ENCODE measurements around the gene LMAN2. TPM values are rescaled to one million over a fixed set of nuclear protein-coding genes. Genes with fewer than 3 reads are reported as not detected.

The LMAN2 gene
- total RNA-seq, 1 donor from 2014 or later, result 60.0 TPM

DNA sequence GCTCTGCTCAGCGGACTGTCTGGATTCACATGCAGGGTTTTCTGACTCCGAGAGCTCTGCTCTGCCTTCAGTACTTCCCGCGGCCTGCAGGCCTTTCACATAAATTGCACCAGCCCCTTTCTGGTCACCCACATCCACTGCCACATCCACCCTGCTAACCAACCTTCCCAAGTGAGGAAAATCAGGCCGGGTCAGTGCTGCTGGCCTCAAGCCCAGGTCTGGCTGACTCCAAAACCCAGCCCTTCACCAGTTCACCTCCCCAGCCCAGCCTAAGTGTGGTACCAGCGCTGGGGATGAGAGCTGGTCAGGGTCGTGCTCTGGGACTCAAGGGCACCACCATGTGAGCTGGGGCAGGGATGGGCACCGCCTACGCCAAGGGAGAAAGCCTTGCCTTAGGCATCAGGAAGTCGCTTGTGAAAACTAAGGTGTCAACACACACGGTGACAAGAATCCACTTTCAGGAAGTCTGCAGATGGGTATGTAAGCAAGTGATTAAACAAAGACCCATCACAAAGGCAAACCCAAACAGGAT is 12.3 kb downstream of the LMAN2 start:
- Histone ChIP-seq H3K4me1 (peaks cover 34% of the 10 kb centered on the region), H3K27ac (replicated peaks) (no peak overlapping the region), H3K36me3 (peaks cover 63% of the 10 kb centered on the region), H3K4me3 (no peak overlapping the region), H3K27me3 (ENCODE audit: low read depth) (no peaks in the 10 kb centered on the region), H3K9me3 (replicated peaks) (no peaks in the 10 kb centered on the region)
- TF ChIP-seq, protein P1, sequence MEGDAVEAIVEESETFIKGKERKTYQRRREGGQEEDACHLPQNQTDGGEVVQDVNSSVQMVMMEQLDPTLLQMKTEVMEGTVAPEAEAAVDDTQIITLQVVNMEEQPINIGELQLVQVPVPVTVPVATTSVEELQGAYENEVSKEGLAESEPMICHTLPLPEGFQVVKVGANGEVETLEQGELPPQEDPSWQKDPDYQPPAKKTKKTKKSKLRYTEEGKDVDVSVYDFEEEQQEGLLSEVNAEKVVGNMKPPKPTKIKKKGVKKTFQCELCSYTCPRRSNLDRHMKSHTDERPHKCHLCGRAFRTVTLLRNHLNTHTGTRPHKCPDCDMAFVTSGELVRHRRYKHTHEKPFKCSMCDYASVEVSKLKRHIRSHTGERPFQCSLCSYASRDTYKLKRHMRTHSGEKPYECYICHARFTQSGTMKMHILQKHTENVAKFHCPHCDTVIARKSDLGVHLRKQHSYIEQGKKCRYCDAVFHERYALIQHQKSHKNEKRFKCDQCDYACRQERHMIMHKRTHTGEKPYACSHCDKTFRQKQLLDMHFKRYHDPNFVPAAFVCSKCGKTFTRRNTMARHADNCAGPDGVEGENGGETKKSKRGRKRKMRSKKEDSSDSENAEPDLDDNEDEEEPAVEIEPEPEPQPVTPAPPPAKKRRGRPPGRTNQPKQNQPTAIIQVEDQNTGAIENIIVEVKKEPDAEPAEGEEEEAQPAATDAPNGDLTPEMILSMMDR (IDR thresholded peaks at IDR 0.05; ENCODE audit: borderline replicate concordance), result no peak
- no peak for DNase-seq
- intact Hi-C loops (cut with micrococcal nuclease), result no loop called here

DNA sequence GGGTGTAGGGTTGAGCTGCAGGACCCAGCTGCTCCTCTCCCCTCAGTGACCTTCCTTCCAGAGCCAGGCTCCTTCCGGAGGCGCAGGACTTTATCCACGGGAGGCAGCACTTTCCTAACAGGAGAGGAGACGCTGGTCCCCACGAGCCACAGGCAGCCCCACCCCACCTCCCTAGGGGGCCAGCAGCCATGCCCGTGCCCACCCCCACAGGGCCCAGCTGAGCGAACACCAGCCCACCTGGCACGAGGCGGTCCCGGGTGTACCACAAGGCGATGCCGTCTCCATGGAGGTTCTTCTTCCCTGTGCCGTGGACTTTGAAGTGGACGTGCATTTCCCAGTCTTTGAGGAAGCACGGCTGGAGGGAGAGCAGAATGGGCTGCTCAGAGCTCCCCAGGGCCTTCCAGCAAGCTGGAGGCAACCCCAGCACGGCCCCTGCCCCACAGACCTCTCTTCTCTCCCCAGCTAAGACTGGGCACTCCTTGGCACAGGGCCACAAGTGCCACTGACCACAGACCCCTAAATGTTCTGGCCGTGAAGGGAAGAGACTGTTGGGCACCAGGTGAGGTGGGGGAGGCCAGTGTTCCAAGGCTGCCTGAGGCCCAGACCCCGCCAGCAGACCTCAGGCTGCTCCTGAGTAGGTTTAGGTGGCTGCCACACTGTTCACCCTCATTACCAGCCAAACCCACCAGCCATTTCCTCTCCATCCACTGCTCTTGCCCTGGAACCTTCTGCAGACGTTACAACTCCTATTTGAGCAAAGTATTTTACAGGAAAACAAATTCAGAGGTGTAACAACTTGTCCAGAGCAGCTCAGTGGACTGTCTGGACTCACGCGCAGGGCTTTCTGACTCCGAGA is 13.0 kb downstream of the LMAN2 start:
- Histone ChIP-seq H3K9me3 (replicated peaks) (no peaks in the 10 kb centered on the region), H3K36me3 (peaks cover 70% of the 10 kb centered on the region), H3K4me1 (peaks cover 35% of the 10 kb centered on the region), H3K27me3 (ENCODE audit: low read depth) (no peaks in the 10 kb centered on the region), H3K27ac (replicated peaks) (no peak overlapping the region), H3K4me3 (no peak overlapping the region)
- TF ChIP-seq, protein P1 (IDR thresholded peaks at IDR 0.05; ENCODE audit: borderline replicate concordance), result no peak
- DNase-seq, result no peak
- intact Hi-C loops (cut with micrococcal nuclease), result no loop called here

DNA sequence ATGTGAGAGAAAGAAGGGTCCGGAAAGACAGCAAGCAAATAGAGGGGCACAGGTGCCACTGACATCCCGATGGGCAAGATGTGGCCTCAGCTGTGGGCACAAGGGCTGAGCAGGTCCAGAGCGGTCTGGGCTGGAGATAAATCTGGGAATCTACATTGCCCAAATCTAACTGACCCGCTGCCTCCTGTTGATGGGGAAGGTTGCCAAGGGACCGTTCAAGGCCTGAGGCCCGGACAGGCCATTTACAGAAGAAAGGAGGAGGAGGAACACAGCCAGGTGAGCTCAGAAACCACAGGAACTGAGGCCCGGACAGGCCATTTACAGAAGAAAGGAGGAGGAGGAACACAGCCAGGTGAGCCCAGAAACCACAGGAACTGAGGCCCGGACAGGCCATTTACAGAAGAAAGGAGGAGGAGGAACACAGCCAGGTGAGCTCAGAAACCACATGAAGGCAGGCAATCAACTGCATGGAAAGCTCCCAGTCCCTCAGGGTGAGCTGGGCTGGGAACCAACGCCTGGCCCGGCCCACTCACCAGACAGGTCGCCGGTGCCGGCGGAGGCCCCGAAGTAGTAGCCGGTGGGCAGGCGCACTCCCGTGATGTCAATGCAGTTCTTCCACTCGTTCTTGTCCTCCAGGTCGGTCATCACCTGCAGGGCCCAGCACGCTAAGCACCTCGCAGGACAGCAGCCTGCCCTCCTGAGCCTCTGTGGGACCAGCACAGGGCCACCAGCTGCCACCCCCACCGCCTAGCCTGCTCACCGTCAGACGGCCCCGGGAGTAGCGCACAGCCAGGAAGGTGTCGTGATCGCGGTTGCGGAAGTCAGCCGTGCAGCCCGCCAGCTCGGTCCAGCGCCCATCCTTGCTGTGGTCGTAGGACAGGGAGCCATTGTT is 14.6 kb downstream of the LMAN2 start:
- intact Hi-C loops (cut with micrococcal nuclease), result no loop called here
- no peak for DNase-seq
- TF ChIP-seq, protein P1 (IDR thresholded peaks at IDR 0.05; ENCODE audit: borderline replicate concordance), result no peak
- Histone ChIP-seq H3K4me3 (no peak overlapping the region), H3K4me1 (peaks cover 35% of the 10 kb centered on the region), H3K27me3 (ENCODE audit: low read depth) (no peaks in the 10 kb centered on the region), H3K27ac (replicated peaks) (peak overlapping the region; percentile 63), H3K36me3 (peaks cover 79% of the 10 kb centered on the region), H3K9me3 (replicated peaks) (no peaks in the 10 kb centered on the region)

DNA sequence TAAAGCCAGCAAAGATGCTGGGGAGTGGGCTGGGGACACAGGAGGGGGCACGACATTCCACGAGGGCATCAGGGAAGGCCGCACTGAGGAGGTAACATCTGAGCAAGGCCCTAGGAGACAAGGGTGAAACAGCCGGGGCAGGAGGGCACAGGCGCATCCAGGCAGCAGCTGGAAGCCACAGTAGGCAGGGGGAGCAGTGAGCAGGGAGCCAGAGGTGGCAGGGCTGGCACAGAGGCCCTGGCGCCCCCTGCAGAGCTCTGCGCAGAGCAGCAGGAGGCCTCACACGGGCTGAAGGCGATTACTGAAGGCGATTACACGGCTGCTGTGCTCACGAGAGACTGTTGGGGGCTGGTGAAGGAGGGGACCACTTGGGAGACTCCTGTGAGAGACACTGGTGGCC is 15.4 kb downstream of the LMAN2 start:
- intact Hi-C loops (cut with micrococcal nuclease), result no loop called here

DNA sequence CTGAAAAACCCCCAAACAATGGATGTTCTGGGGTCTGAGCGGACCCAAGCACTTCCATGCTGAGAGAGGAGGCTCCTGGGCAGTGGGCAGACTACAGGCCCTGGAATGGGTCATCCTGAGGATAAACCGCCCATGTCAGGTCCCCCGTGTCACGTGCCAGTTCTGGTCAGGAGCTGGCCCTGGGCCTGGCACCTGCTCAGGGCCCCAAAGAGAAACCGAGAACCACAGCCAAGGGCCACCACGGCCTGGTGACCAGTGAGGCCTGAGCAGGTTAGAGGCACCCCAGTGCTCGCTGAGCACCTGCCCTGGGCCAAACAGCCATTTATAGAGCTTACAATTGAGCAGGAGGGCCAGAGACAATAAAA is 15.8 kb downstream of the LMAN2 start:
- no peaks in the 10 kb centered on the region for H3K27me3 ChIP-seq (ENCODE audit: low read depth)
- intact Hi-C loops (cut with micrococcal nuclease), result no loop called here
- peaks cover 35% of the 10 kb centered on the region for H3K4me1 ChIP-seq
- TF ChIP-seq, protein P1 (IDR thresholded peaks at IDR 0.05; ENCODE audit: borderline replicate concordance), result no peak
- no peak overlapping the region for H3K4me3 ChIP-seq
- peak; percentile 29 for DNase-seq
- H3K27ac ChIP-seq (replicated peaks), result peak overlapping the region; percentile 63
- peaks cover 82% of the 10 kb centered on the region for H3K36me3 ChIP-seq
- H3K9me3 ChIP-seq (replicated peaks), result no peaks in the 10 kb centered on the region

More for the DNA sequence above, 15.4 kb downstream of the LMAN2 start:
- Histone ChIP-seq H3K27ac (replicated peaks) (peak overlapping the region; percentile 63), H3K9me3 (replicated peaks) (no peaks in the 10 kb centered on the region), H3K36me3 (peaks cover 79% of the 10 kb centered on the region), H3K27me3 (ENCODE audit: low read depth) (no peaks in the 10 kb centered on the region), H3K4me3 (no peak overlapping the region), H3K4me1 (peaks cover 35% of the 10 kb centered on the region)
- DNase-seq, result no peak
- TF ChIP-seq, protein P1 (IDR thresholded peaks at IDR 0.05; ENCODE audit: borderline replicate concordance), result no peak

Measured in left ventricle myocardium inferior (tissue), 1 donor.